ENCODE data around the gene ZNF300.
"Not testable (repeated sequence)": the region's sequence is repeated elsewhere in the genome, so short reads cannot be mapped to it uniquely, and the experiment has no call there.

Gene ZNF300

DNA sequence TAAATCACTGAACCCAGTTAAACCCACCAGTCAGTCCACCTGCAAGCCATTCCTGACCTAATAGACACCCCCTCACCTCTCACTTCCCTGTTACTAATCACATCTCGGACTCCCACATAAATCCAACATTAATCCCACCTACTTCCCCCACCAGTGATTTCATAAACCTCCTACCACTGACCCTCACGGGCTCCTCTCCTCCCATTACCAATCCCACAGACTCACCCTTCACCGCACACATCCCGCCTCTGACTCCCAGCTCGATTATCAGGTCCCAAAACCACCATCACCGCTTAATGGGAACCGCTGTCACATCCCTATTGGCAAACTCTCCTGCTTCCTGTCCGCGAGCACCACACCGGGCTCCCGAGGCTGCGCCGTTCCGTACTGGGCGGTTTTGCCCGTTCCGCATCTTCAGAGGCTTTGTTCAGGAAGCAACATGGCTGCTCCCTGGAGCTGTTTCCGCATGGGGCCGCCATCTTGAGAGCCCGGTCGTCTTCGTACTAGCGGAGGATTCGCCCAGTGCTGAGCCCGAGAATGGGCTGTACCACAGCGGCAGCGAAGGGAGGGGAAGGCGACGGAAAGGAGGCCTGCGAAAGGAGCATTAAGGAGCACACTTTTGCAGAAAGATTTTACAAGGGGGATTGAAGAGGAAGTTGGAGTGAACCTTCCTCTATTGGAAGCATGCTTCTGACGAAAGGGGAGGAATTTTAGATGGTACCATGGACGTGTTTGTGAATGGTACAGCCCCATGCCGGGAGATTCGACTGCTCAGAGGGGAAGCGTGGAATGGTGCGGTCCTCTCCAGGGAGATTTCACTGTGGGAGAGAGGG is at the start of gene ZNF300:
Gene ZNF300, minus strand, starts transcription at position 502 of the 833 bp plus-strand sequence. CDS start 1,825 bp downstream, outside the sequence.
- DNase-seq (ENCODE audit: low read depth) = peak; percentile 43

DNA sequence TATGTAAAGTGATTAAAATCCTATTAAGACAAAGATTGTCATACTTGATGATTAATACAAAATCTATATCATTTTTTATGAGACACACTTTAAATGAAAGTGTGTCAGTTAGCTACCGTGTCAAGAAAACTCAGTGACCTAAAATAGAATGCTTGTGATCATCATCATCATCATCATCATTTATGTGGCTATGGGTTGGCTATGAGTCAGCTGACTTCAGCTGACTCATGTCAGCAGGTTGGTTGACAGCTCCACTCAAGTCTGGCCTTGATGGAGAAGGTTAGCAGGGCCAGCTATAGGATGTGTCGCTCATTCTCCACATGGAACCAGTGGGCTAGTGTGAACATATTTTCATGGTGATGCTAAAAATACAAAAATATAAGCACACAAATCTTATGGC is 43.8 kb upstream of the ZNF300 start:
- no peak for DNase-seq (ENCODE audit: low read depth)

DNA sequence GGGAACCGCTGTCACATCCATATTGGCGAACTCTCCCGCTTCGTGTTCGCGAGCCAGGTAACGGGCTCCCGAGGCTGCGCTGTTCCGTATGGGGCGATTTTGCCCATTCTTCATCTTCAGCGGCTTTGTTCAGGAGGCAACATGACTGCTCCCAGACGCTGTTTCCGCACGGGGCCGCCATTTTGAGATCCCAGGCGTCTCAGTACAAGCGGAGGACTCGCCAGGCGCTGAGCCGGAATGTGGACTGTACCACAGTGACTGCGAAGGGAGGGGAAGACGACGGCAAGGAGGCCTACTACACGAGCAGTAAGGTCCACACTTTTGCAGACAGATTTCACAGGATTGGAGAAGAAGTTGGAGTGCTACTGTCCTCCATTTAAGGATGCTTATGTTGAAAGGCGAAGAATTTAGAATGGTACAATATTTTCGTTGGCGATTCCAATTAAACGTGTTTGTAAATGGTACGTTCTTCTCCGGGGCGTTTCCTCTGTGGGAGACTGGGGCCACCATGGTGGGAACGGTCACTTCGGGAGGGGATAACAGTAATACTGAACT is 41.6 kb upstream of the ZNF300 start:
- DNase-seq (ENCODE audit: low read depth) = no peak

GRCh38 chr5:150945947-150946346 is 41.2 kb upstream of the ZNF300 start:
- no peak for DNase-seq (ENCODE audit: low read depth)

- DNase-seq (ENCODE audit: low read depth) = no peak
Observed at GRCh38 chr5:150945486-150945885, 40.7 kb upstream of the ZNF300 start.

DNA sequence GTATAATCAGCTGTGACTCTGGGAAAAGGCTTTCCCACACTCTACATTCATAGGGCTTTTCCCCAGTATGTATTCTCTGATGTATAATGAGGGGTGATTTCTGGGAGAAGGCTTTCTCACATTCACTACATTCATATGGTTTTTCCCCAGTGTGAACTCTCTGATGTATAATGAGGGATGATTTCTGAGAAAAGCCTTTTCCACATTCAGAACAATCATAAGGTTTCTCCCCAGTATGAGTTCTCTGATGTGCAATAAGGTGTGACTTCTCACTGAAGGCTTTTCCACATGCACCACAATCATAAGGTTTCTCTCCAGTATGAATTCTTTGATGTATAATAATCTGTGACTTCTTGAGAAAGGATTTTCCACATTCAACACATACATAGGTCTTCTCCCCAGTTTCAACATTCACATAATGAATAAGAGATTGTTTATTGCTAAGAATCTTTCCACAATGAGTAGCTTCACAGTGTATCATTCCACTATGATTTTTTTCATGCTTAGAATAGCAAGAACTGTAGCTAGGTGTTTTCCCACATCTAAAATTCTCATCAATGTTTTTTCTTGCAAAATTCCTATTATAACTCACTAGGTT is 26.7 kb upstream of the ZNF300 start:
- DNase-seq (ENCODE audit: low read depth) = no peak

DNA sequence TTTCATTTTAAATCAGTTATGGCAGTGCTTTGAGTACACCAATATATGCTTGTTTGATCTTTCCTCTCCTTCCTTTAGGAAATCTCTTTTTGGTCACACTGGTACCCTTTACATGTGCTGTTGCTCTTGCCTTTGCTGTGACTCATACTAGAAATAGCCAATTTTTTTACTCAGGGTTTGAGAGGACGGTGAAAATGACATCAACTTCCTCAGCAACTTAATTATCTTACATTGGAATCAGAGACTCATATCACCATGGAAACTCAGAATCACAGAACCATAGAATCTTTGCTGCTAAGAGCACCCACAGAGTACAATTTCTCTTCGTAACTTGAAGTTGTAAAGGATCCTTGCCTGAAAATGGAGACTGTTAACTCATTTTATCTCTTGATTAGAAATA is 13.8 kb upstream of the ZNF300 start:
- no peak for DNase-seq (ENCODE audit: low read depth)

DNA sequence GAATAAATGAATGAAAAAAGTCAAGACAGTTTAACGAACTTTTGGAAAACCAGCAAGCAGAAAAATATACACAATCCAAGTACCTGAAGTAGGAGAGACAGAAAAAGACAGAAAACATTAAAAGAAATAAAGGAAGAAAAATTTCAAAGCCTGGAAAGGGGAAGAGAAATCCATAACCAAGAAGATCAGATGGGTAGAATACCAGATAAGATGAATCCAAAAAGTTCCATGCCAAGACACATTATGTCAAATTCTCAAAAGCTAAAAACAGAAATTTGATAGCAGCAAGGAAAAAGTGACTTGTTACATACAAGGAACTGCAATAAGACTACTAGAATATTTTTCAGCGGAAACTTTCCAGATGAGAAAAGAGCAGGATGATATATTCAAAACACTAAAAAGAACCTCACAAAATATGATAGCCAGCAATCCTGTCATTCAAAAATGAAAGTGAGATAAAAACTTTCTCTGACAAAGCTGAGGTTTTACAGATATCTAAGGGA is 7.6 kb upstream of the ZNF300 start:
- no peak for DNase-seq (ENCODE audit: low read depth)

GRCh38 chr5:150905312-150905683 is 518 bp upstream of the ZNF300 start:
- DNase-seq (ENCODE audit: low read depth) = no peak

DNA sequence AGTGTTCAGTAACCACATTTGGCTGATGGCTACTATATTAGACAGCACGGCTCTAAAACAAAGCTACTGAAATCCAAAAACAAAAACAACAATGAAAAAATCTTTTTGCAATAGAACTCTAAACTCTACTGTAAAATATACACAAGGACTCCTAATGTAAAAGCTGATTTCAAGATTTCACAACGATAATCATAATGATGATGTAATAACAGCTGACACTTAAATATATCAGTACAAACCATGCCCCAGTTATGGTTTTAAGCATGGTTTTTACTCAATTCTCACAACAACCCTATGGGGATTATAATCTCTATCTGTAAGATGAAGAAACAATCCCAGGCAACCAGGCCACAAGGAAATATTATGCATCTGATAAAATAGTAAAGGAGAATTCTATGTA is 3.3 kb downstream of the ZNF300 start:
- no peak for DNase-seq (ENCODE audit: low read depth)

GRCh38 chr5:150895431-150896428 is 9.1 kb downstream of the ZNF300 start:
- DNase-seq (ENCODE audit: low read depth) = no peak

DNA sequence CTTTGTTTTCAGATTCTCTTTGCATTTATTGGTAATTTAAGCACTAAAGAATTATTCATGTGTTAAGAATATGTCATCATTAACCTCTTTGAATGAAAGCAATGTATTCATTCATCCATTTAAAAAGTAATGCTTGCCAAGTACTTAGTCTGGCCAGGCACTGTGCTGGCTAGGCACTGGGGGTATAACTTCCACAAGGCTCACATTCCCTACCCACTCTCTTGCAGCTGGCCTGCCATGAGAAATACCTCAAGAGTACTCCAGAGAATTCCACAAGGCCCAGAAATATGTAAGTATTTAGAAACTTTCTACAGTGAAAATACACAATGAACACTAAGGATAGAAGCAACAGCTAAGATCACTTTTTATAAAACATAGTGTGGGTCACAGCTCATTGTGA is 25.4 kb downstream of the ZNF300 start:
- no peak for DNase-seq (ENCODE audit: low read depth)

DNA sequence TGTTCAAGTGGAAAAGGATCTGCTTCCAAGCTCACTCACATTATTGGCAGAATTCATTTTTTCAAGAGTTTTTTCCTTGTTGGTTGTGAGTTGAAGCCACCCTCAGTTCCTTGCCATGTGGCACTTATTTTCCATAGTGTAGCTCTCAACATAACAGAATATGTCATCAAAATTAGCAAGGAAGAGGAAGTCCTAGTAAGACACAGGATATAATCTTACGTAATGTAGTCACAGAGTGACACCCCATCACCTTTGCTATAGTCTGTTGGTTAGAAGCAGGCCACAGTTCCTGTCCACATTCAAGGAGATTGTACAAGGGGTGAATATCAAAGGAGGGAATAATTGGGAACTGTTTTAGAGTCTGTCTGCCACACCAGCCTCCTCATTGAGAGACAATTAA is 42.7 kb downstream of the ZNF300 start:
- DNase-seq (ENCODE audit: low read depth) = no peak

GRCh38 chr5:150860246-150860821 is 44.4 kb downstream of the ZNF300 start:
- DNase-seq (ENCODE audit: low read depth) = no peak

DNA sequence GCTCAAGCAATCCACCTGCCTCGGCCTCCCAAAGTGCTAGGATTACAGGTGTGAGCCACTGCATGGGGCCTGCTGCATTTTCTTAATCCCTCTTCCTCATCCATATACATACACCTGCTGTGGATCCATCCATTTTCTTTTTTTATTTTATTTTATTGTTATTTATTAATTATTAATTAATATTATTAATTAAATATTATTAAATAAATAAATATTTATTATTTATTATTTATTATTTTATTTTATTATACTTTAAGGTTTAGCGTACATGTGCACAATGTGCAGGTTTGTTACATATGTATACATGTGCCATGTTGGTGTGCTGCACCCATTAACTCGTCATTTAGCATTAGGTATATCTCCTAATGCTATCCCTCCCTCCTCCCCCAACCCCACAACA is 48.1 kb downstream of the ZNF300 start:
- DNase-seq (ENCODE audit: low read depth) = not testable (repeated sequence)

GRCh38 chr5:150853561-150853960 is 51.2 kb downstream of the ZNF300 start:
- DNase-seq (ENCODE audit: low read depth) = no peak

- no peak for DNase-seq (ENCODE audit: low read depth)
Observed at GRCh38 chr5:150851039-150851438, 53.7 kb downstream of the ZNF300 start.

- DNase-seq (ENCODE audit: low read depth) = no peak
Observed at GRCh38 chr5:150848271-150848670, 56.5 kb downstream of the ZNF300 start.

- no peak for DNase-seq (ENCODE audit: low read depth)
Observed at GRCh38 chr5:150847334-150847695, 57.5 kb downstream of the ZNF300 start.

DNA sequence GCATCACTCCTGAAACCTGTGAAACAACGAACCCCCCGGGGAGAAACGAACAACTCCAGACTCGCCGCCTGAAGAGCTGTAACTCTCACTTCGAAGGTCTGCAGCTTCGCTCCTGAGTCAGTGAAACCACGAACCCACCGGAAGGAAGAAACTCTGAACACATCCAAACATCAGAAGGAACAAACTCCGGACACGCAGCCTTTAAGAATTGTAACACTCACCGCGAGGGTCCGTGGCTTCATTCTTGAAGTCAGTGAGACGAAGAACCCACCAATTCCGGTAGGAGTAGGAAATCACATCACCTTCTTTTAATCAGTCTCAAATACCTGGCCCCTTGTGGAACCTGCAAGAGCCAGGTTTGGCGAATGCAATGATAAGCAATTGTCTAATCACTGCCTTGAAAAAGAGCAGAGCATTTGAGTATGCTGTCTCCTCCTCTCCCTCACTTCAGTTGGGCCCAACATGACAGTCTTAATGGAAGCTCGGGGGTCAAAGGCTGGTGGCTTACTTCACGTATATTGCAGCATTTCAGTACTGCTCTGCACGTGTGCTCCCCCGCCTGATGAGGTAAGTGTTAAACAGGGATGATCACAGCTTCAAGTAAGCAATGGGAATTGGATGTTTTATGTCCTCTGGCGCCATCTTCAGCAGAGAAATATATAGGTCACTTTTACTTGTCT is 58.0 kb downstream of the ZNF300 start:
- DNase-seq (ENCODE audit: low read depth) = peak; percentile 38

GRCh38 chr5:150846308-150846653 is 58.5 kb downstream of the ZNF300 start, which contains the start of gene IRGM:
IRGM (plus strand) TSS chr5:150846521; CDS start chr5:150848124, 1,603 bp downstream.
- not testable (repeated sequence) for DNase-seq (ENCODE audit: low read depth)

Data from activated gamma-delta T cell treated with anti-CD3 and anti-CD28 coated beads, Interleukin-2, amount 50 U/mL, for 16 hours (primary cell).